Measurements from ENCODE around the gene ASTN2. TPM values are rescaled to one million over a fixed set of nuclear protein-coding genes. Genes with fewer than 3 reads are reported as not detected.

Gene ASTN2
- total RNA-seq, 4 donors from 2014 or later: 4.0 to 7.0 (median 4.9) TPM

DNA sequence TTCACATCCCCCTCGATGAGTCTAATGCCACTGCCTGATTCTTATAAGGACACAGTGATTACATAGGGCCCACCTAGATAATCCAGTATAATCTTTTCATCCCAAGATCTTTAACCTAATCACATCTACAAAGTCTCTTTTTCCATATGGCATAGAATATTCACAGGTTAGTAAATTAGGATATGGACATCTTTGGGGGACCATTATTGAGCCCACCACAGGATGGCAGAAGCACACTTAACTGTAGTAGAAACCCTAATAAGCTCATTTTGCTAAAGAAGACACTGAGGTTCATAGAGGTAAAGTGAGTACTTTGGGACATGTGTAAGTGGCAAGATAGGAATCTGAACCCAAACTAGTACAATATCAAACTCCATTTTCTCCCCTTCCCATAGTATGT is 38.9 kb downstream of the ASTN2 start:
- no peak for ATAC-seq
- WGBS, 2 donors (ENCODE audit: low coverage in 1 of 2): 80 to 86% methylated on average over 1 of the region's 1 CpG

DNA sequence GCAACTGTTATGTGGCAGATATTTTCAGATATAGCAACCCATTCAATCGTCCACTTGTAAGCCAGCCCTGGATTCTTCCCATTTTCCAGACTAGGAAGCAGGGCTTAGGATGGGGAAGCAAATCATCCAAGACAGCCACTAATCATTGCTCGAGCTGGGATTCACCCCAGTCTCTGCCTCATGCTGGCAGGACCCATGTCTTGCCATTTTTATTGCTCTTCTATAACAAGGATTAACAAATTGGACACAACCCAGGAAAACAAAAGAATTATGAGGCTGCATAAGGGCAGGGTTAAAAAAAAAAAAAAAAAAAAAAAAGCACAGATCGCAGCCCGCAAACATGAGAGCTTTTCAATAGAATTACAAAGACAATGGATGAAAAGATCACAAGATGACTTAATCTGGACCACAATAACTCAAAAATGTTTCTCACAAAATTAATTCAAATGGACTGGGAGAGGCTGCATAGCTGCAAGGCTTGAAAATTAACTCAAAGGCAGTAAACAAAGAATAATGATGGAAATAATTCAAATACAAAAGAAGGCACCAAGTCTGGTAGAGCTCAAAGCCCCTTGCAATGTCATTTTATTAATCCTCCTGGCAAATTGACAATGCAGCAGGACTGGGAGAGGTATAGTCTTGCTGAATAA is 40.7 kb downstream of the ASTN2 start:
- Histone ChIP-seq H3K4me1 (no peaks in the 10 kb centered on the region), H3K4me3 (no peak overlapping the region), H3K9me3 (no peaks in the 10 kb centered on the region), H3K36me3 (no peaks in the 10 kb centered on the region), H3K27me3 (no peaks in the 10 kb centered on the region), H3K27ac (no peak overlapping the region)
- ATAC-seq: no peak
- 27 to 63% methylated on average over 1 to 4 of the region's 4 CpGs for WGBS, 2 donors (ENCODE audit: low coverage in 1 of 2)
- TF ChIP-seq, protein P1, sequence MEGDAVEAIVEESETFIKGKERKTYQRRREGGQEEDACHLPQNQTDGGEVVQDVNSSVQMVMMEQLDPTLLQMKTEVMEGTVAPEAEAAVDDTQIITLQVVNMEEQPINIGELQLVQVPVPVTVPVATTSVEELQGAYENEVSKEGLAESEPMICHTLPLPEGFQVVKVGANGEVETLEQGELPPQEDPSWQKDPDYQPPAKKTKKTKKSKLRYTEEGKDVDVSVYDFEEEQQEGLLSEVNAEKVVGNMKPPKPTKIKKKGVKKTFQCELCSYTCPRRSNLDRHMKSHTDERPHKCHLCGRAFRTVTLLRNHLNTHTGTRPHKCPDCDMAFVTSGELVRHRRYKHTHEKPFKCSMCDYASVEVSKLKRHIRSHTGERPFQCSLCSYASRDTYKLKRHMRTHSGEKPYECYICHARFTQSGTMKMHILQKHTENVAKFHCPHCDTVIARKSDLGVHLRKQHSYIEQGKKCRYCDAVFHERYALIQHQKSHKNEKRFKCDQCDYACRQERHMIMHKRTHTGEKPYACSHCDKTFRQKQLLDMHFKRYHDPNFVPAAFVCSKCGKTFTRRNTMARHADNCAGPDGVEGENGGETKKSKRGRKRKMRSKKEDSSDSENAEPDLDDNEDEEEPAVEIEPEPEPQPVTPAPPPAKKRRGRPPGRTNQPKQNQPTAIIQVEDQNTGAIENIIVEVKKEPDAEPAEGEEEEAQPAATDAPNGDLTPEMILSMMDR (IDR thresholded peaks at IDR 0.05): no peak
- TF ChIP-seq EP300 (IDR thresholded peaks at IDR 0.05) (no peak), POLR2A (IDR thresholded peaks at IDR 0.05) (no peak), POLR2AphosphoS5 (IDR thresholded peaks at IDR 0.05) (no peak)

More for the DNA sequence above, 38.9 kb downstream of the ASTN2 start:
- Histone ChIP-seq H3K27ac (no peak overlapping the region), H3K4me1 (no peaks in the 10 kb centered on the region), H3K27me3 (no peaks in the 10 kb centered on the region), H3K4me3 (no peak overlapping the region), H3K36me3 (no peaks in the 10 kb centered on the region), H3K9me3 (no peaks in the 10 kb centered on the region)
- TF ChIP-seq POLR2AphosphoS5 (IDR thresholded peaks at IDR 0.05) (no peak), POLR2A (IDR thresholded peaks at IDR 0.05) (no peak), EP300 (IDR thresholded peaks at IDR 0.05) (no peak)
- TF ChIP-seq, protein P1 (IDR thresholded peaks at IDR 0.05): no peak

DNA sequence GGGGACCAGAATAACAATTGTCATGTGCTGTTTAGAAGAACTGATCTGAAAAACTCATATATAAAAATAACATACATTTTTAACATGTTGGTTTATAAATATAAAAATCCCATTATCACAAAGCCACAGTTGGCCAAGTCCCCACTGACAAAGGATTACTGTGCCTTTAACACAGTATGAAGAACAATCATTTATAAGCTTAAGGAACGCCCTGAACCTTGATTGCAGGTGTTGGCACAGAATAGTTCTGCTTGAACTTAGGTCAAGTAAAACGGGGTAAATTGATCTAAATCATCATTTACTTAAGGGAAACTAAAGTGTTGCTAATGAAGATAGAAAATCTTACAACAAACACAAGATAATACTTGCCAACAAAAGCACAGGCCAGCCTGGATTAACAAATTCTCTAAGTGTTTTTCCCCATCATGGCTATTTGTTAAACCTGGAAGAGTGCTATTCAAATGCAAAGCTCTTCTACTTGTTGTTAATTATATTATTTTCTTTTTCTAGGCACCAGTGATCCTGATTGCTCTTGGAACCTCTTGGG is 46.1 kb downstream of the ASTN2 start:
- TF ChIP-seq EP300 (IDR thresholded peaks at IDR 0.05): no peak
- no peak for TF ChIP-seq POLR2A (IDR thresholded peaks at IDR 0.05)
- no peak for TF ChIP-seq POLR2AphosphoS5 (IDR thresholded peaks at IDR 0.05)
- TF ChIP-seq, protein P1 (IDR thresholded peaks at IDR 0.05): no peak
- Histone ChIP-seq H3K9me3 (no peaks in the 10 kb centered on the region), H3K4me1 (no peaks in the 10 kb centered on the region), H3K4me3 (no peak overlapping the region), H3K27me3 (no peaks in the 10 kb centered on the region), H3K36me3 (no peaks in the 10 kb centered on the region), H3K27ac (no peak overlapping the region)
- no peak for ATAC-seq
- 13 to 14% methylated on average over 2 of the region's 2 CpGs for WGBS, 2 donors (ENCODE audit: low coverage in 1 of 2)

DNA sequence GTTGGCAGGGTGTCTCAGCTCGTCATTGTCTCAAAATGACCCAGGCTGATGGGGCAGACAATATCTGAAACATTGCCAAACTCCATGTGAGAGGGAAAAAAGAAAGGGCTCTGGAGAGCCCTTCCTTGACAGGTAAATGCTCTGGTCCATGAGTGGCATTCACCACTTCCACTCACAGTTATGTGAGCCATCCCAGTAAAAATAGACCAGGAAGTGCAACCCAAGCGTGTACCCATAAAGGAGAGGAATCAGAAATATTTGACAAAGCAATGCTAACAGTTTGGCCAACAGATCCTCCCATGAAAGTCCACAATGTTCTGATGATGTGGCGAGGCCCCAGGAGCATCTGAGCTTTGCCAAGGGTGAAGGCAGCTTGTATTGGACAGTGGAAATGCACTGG is 49.4 kb downstream of the ASTN2 start:
- H3K9me3 ChIP-seq: no peaks in the 10 kb centered on the region
- no peak overlapping the region for H3K4me3 ChIP-seq
- no peaks in the 10 kb centered on the region for H3K36me3 ChIP-seq
- no peak for TF ChIP-seq POLR2A (IDR thresholded peaks at IDR 0.05)
- no peak for TF ChIP-seq EP300 (IDR thresholded peaks at IDR 0.05)
- TF ChIP-seq POLR2AphosphoS5 (IDR thresholded peaks at IDR 0.05): no peak
- TF ChIP-seq, protein P1 (IDR thresholded peaks at IDR 0.05): no peak
- no peaks in the 10 kb centered on the region for H3K27me3 ChIP-seq
- 75% methylated on average over 2 to 3 of the region's 3 CpGs for WGBS, 2 donors (ENCODE audit: low coverage in 1 of 2)
- ATAC-seq: no peak
- H3K27ac ChIP-seq: no peak overlapping the region
- no peaks in the 10 kb centered on the region for H3K4me1 ChIP-seq

DNA sequence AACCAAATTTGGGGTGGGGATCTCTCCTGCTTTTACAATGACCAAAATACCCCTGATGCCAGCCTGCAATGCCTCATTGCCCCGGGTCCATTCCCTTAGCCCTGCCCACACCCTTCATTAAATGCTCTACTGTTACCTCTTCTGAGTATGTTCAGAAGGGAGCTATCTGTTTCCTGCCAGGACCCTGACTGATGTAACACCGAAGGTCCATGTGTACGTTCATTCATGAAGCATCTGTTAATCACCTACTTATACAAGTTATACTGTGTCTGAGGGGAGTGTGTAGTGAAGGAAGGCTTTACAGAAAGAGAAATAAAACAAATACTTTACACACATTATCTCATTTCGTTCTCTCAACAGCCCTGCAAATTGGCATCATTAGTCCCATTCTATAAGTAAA is 51.9 kb downstream of the ASTN2 start:
- Histone ChIP-seq H3K27me3 (no peaks in the 10 kb centered on the region), H3K9me3 (no peaks in the 10 kb centered on the region), H3K27ac (no peak overlapping the region), H3K4me1 (no peaks in the 10 kb centered on the region), H3K4me3 (no peak overlapping the region), H3K36me3 (no peaks in the 10 kb centered on the region)
- ATAC-seq: no peak
- TF ChIP-seq POLR2AphosphoS5 (IDR thresholded peaks at IDR 0.05) (no peak), POLR2A (IDR thresholded peaks at IDR 0.05) (no peak), EP300 (IDR thresholded peaks at IDR 0.05) (no peak)
- TF ChIP-seq, protein P1 (IDR thresholded peaks at IDR 0.05): no peak
- 72 to 80% methylated on average over 2 to 4 of the region's 4 CpGs for WGBS, 2 donors (ENCODE audit: low coverage in 1 of 2)
